ENCODE data around the gene CASKIN1. TPM values are rescaled to one million over a fixed set of nuclear protein-coding genes. Genes with fewer than 3 reads are reported as not detected.
A peak's percentile ranks its signal among the peaks of the same experiment; 100 is the strongest.

The CASKIN1 gene
- total RNA-seq, 2 donors from 2014 or later = not detected

- Histone ChIP-seq H3K4me3 (no peak overlapping the region), H3K36me3 (peaks cover 48% of the 10 kb centered on the region), H3K27ac (no peak overlapping the region), H3K27me3 (replicated peaks; ENCODE audit: insufficient read depth) (no peaks in the 10 kb centered on the region), H3K4me1 (ENCODE audit: control insufficient read depth in 1 of 2, low read depth in 2 of 2) (no peaks in the 10 kb centered on the region), H3K9me3 (no peaks in the 10 kb centered on the region)
- ATAC-seq (ENCODE audit: insufficient number of reproducible peaks, low FRiP score, low read depth) (no peak), DNase-seq (ENCODE audit: low spot score) (no peak)
- no peak for TF ChIP-seq CTCF (IDR thresholded peaks at IDR 0.05)
Measured at GRCh38 chr16:2172688-2173335, 23.6 kb downstream of the CASKIN1 start.

GRCh38 chr16:2171601-2172178, 24.7 kb downstream of the CASKIN1 start:
- no peaks in the 10 kb centered on the region for H3K4me1 ChIP-seq (ENCODE audit: control insufficient read depth in 1 of 2, low read depth in 2 of 2)
- no peaks in the 10 kb centered on the region for H3K9me3 ChIP-seq
- no peaks in the 10 kb centered on the region for H3K27me3 ChIP-seq (replicated peaks; ENCODE audit: insufficient read depth)
- DNase-seq (ENCODE audit: low spot score) (no peak), ATAC-seq (ENCODE audit: insufficient number of reproducible peaks, low FRiP score, low read depth) (no peak)
- no peak overlapping the region for H3K4me3 ChIP-seq
- H3K27ac ChIP-seq = no peak overlapping the region
- TF ChIP-seq CTCF (IDR thresholded peaks at IDR 0.05) = no peak
- peaks cover 48% of the 10 kb centered on the region for H3K36me3 ChIP-seq

GRCh38 chr16:2170587-2171435, 25.6 kb downstream of the CASKIN1 start:
- no peaks in the 10 kb centered on the region for H3K4me1 ChIP-seq (ENCODE audit: control insufficient read depth in 1 of 2, low read depth in 2 of 2)
- DNase-seq (ENCODE audit: low spot score) (no peak), ATAC-seq (ENCODE audit: insufficient number of reproducible peaks, low FRiP score, low read depth) (no peak)
- TF ChIP-seq CTCF (IDR thresholded peaks at IDR 0.05) = no peak
- no peaks in the 10 kb centered on the region for H3K9me3 ChIP-seq
- no peaks in the 10 kb centered on the region for H3K27me3 ChIP-seq (replicated peaks; ENCODE audit: insufficient read depth)
- peak overlapping the region; percentile 26 for H3K4me3 ChIP-seq
- peaks cover 42% of the 10 kb centered on the region for H3K36me3 ChIP-seq
- no peak overlapping the region for H3K27ac ChIP-seq

- DNase-seq (ENCODE audit: low spot score) (no peak), ATAC-seq (ENCODE audit: insufficient number of reproducible peaks, low FRiP score, low read depth) (no peak)
- H3K27me3 ChIP-seq (replicated peaks; ENCODE audit: insufficient read depth) = no peaks in the 10 kb centered on the region
- H3K4me1 ChIP-seq (ENCODE audit: control insufficient read depth in 1 of 2, low read depth in 2 of 2) = no peaks in the 10 kb centered on the region
- no peak for TF ChIP-seq CTCF (IDR thresholded peaks at IDR 0.05)
- no peaks in the 10 kb centered on the region for H3K9me3 ChIP-seq
- no peak overlapping the region for H3K27ac ChIP-seq
- H3K4me3 ChIP-seq = no peak overlapping the region
- peaks cover 34% of the 10 kb centered on the region for H3K36me3 ChIP-seq
Measured at GRCh38 chr16:2170080-2170479, 26.3 kb downstream of the CASKIN1 start.

- H3K4me3 ChIP-seq = no peak overlapping the region
- no peak for ATAC-seq (ENCODE audit: insufficient number of reproducible peaks, low FRiP score, low read depth)
- no peaks in the 10 kb centered on the region for H3K27me3 ChIP-seq (replicated peaks; ENCODE audit: insufficient read depth)
- no peaks in the 10 kb centered on the region for H3K9me3 ChIP-seq
- H3K36me3 ChIP-seq = peaks cover 17% of the 10 kb centered on the region
- TF ChIP-seq CTCF (IDR thresholded peaks at IDR 0.05) = no peak
- no peak for DNase-seq (ENCODE audit: low spot score)
- no peak overlapping the region for H3K27ac ChIP-seq
- no peaks in the 10 kb centered on the region for H3K4me1 ChIP-seq (ENCODE audit: control insufficient read depth in 1 of 2, low read depth in 2 of 2)
Measured at GRCh38 chr16:2167068-2167638, 29.3 kb downstream of the CASKIN1 start.
